SK-N-SH treated with all-trans-retinoic acid at 6 μM for 48 hours (cell line): ENCODE measurements around the gene EMSY.

Experiments
- ARNTL ChIP-seq: fragments of 450-650 bp; formaldehyde crosslinking; IDR thresholded peaks from 2 replicates; pipeline ENCODE4 v1.5.0; 2020; ENCODE audit warnings: low read depth, mild to moderate bottlenecking, moderate library complexity, borderline replicate concordance
- ESRRG ChIP-seq: fragments of 250-450 bp; sonication (Bioruptor Pico); IDR thresholded peaks from 2 replicates; pipeline ENCODE4 v1.6.1; 2021; ENCODE audit warnings: mild to moderate bottlenecking
- SNAI2 ChIP-seq: fragments of 250-450 bp; sonication (Bioruptor Pico); IDR thresholded peaks from 2 replicates; pipeline ENCODE4 v1.5.0; 2020; ENCODE audit warnings: mild to moderate bottlenecking, moderate library complexity
- TSHZ2 ChIP-seq: fragments of 250-450 bp; sonication (Bioruptor Pico); IDR thresholded peaks from 2 replicates; pipeline ENCODE4 v1.5.0; 2020; ENCODE audit warnings: mild to moderate bottlenecking, moderate library complexity
- ZFP30 ChIP-seq: fragments of 450-650 bp; formaldehyde crosslinking; IDR thresholded peaks from 2 replicates; pipeline ENCODE4 v1.5.0; 2022; ENCODE audit warnings: mild to moderate bottlenecking, moderate library complexity

GRCh38 chr11:76592025-76592914, 147.5 kb downstream of the EMSY start:
- TF ChIP-seq ARNTL (CRISPR knock-in tag) (no peak), SNAI2 (CRISPR knock-in tag) (no peak), ZFP30 (CRISPR knock-in tag) (no peak), TSHZ2 (CRISPR knock-in tag) (no peak), ESRRG (CRISPR knock-in tag) (no peak)
